DOHH2 (cell line): ENCODE measurements around the gene PTPN2.

Source experiments
- CTCF ChIP-seq: fragments of 200-600 bp; sonication (generic); IDR thresholded peaks from one replicate; pipeline ENCODE4 v1.5.1; 2014; ENCODE audit warnings: antibody characterized with exemption, mild to moderate bottlenecking, low read depth, low read length; ENCODE audit not compliant: poor library complexity, severe bottlenecking
- EZH2phosphoT487 ChIP-seq: fragments of 200-600 bp; sonication (generic); IDR thresholded peaks from 2 replicates; pipeline ENCODE4 v1.6.1; 2017; ENCODE audit warnings: borderline replicate concordance, mild to moderate bottlenecking, antibody characterized with exemption, low read length, moderate library complexity, mixed read lengths

DNA sequence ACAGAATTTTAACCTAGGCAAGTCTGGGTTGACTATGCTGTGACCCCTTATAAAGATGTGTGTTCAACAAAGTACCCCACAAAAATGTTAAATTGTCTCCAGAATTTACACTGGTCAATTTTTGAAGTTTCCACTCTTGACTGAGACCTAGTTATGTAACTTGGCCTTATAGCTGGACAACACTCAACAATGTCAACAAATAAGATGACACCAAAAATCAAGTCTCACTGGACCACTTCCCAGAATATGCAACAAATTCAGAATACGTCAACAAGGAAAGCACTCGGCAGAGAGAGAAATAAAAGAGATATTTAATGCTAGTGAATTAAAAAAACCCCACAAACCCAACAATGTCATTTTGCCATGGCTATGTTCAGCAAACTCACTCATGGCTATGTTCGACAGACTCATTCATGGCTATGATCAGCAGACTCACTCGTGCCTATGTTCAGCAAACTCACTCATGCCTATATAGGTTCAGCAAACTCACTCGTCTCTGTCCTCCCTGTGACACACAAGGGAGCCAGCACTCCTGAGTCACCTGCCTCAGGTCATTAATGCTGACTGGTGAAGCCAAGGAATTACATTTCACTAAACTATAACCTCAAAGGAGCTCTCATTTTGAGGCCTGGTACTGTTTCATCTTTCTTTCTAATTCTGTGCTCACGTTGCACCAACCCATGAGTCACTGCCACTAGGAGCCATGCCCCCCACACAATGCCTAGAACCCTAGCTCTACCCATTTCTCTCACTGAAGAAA, 72.7 kb downstream of the PTPN2 start:
- TF ChIP-seq CTCF (no peak), EZH2phosphoT487 (no peak)
